ENCODE data around the gene PPP1R13B. TPM values are rescaled to one million over a fixed set of nuclear protein-coding genes. Genes with fewer than 3 reads are reported as not detected.

PPP1R13B gene
- total RNA-seq, 1 experiment from 2014 or later = 26.5 TPM

- intact Hi-C loops (cut with micrococcal nuclease; ENCODE audit: unreplicated experiment) = no loop called here
- BruUV-seq (replicated peaks) = no TSS peak
- CTCF ChIA-PET = interaction anchor here (1.0 to 1.1 kb wide), 2 partner anchors 13 to 60 kb away, joined by 4 to 18 read pairs; no protein-coding TSS in a partner anchor
These were observed 21.0 kb upstream of the PPP1R13B start for GRCh38 chr14:103868242-103868897.

GRCh38 chr14:103867523-103867953, 20.2 kb upstream of the PPP1R13B start:
- Histone ChIP-seq H3K36me3 (ENCODE audit: low read depth) (no peaks in the 10 kb centered on the region), H2AFZ (no peak overlapping the region), H3F3A (ENCODE audit: insufficient read depth, low read depth) (no peaks in the 10 kb centered on the region), H3K27me3 (ENCODE audit: insufficient read depth, low read depth) (no peaks in the 10 kb centered on the region), H3K9me3 (ENCODE audit: insufficient read depth, low read depth) (no peaks in the 10 kb centered on the region), H3K79me2 (ENCODE audit: low read depth) (no peaks in the 10 kb centered on the region), H3K4me1 (replicated peaks; ENCODE audit: insufficient read depth) (no peaks in the 10 kb centered on the region), H3K9me2 (ENCODE audit: insufficient read depth) (no peaks in the 10 kb centered on the region), H3K4me3 (no peak overlapping the region), H3K27ac (no peak overlapping the region), H4K20me1 (ENCODE audit: insufficient read depth) (no peaks in the 10 kb centered on the region), H3K4me2 (no peak overlapping the region)
- ChIA-PET POLR2A (ENCODE audit: unreplicated experiment) (no interaction called here), CTCF (interaction anchor here (1.0 to 1.1 kb wide), 2 partner anchors 12 to 59 kb away, joined by 4 to 18 read pairs; no protein-coding TSS in a partner anchor)
- intact Hi-C loops (cut with micrococcal nuclease; ENCODE audit: unreplicated experiment) = no loop called here
- no peak for TF ChIP-seq EZH2 (IDR thresholded peaks at IDR 0.05; ENCODE audit: low read depth)
- no peak for TF ChIP-seq CTCF (conservative IDR thresholded peaks at IDR 0.05)
- peak in 1 of 2 experiments; percentile 75 for DNase-seq
- no TSS peak for BruUV-seq (replicated peaks)

More at GRCh38 chr14:103868242-103868897, 21.0 kb upstream of the PPP1R13B start:
- POLR2A ChIA-PET (ENCODE audit: unreplicated experiment) = interaction anchor here (0.6 kb wide), 1 partner anchor 13 kb away, joined by 4 read pairs; no protein-coding TSS in a partner anchor
- DNase-seq = no peak
- Histone ChIP-seq H2AFZ (no peak overlapping the region), H3K27ac (no peak overlapping the region), H3K9me3 (ENCODE audit: insufficient read depth, low read depth) (no peaks in the 10 kb centered on the region), H3K79me2 (ENCODE audit: low read depth) (no peaks in the 10 kb centered on the region), H3K4me3 (no peak overlapping the region), H3F3A (ENCODE audit: insufficient read depth, low read depth) (no peaks in the 10 kb centered on the region), H4K20me1 (ENCODE audit: insufficient read depth) (no peaks in the 10 kb centered on the region), H3K4me2 (no peak overlapping the region), H3K4me1 (replicated peaks; ENCODE audit: insufficient read depth) (no peaks in the 10 kb centered on the region), H3K27me3 (ENCODE audit: insufficient read depth, low read depth) (no peaks in the 10 kb centered on the region), H3K9me2 (ENCODE audit: insufficient read depth) (no peaks in the 10 kb centered on the region), H3K36me3 (ENCODE audit: low read depth) (no peaks in the 10 kb centered on the region)
- no peak for TF ChIP-seq CTCF (conservative IDR thresholded peaks at IDR 0.05)
- no peak for TF ChIP-seq EZH2 (IDR thresholded peaks at IDR 0.05; ENCODE audit: low read depth)

- intact Hi-C loops (cut with micrococcal nuclease; ENCODE audit: unreplicated experiment) = no loop called here
- H3K36me3 ChIP-seq (ENCODE audit: low read depth) = no peaks in the 10 kb centered on the region
- no peak overlapping the region for H3K4me3 ChIP-seq
- no peaks in the 10 kb centered on the region for H3K4me1 ChIP-seq (replicated peaks; ENCODE audit: insufficient read depth)
- H4K20me1 ChIP-seq (ENCODE audit: insufficient read depth) = no peaks in the 10 kb centered on the region
- H3K79me2 ChIP-seq (ENCODE audit: low read depth) = no peaks in the 10 kb centered on the region
- ChIA-PET CTCF (interaction anchor here (1.0 to 1.1 kb wide), 3 partner anchors 12 to 128 kb away, joined by 4 to 18 read pairs (median 7); no protein-coding TSS in a partner anchor), POLR2A (ENCODE audit: unreplicated experiment) (interaction anchor here (0.6 kb wide), 1 partner anchor 12 kb away, joined by 3 read pairs; no protein-coding TSS in a partner anchor)
- H3K27me3 ChIP-seq (ENCODE audit: insufficient read depth, low read depth) = no peaks in the 10 kb centered on the region
- no TSS peak for BruUV-seq (replicated peaks)
- no peak for TF ChIP-seq EZH2 (IDR thresholded peaks at IDR 0.05; ENCODE audit: low read depth)
- no peak for TF ChIP-seq CTCF (conservative IDR thresholded peaks at IDR 0.05)
- H3K9me2 ChIP-seq (ENCODE audit: insufficient read depth) = no peaks in the 10 kb centered on the region
- no peaks in the 10 kb centered on the region for H3F3A ChIP-seq (ENCODE audit: insufficient read depth, low read depth)
- no peak for DNase-seq
- H3K4me2 ChIP-seq = no peak overlapping the region
- no peaks in the 10 kb centered on the region for H3K9me3 ChIP-seq (ENCODE audit: insufficient read depth, low read depth)
- H2AFZ ChIP-seq = no peak overlapping the region
- no peak overlapping the region for H3K27ac ChIP-seq
These were observed 19.6 kb upstream of the PPP1R13B start for GRCh38 chr14:103867020-103867419.

Data from PC-9 (cell line).